ENCODE results near the gene LILRB1. TPM values are rescaled to one million over a fixed set of nuclear protein-coding genes. Genes with fewer than 3 reads are reported as not detected.
"Not testable (repeated sequence)": the region's sequence is repeated elsewhere in the genome, so short reads cannot be mapped to it uniquely, and the experiment has no call there.

The LILRB1 gene
- total RNA-seq, 2 experiments from 2014 or later, result 1.2 to 1.6 TPM

- Mint-ChIP-seq H3K27me3 (peaks cover 2% of the 10 kb centered on the region), H3K4me3 (no peak overlapping the region), H3K9me3 (no peaks in the 10 kb centered on the region), H3K4me1 (ENCODE audit: low read depth) (no peaks in the 10 kb centered on the region), H3K27ac (no peak overlapping the region), H3K36me3 (ENCODE audit: low read depth) (no peaks in the 10 kb centered on the region)
- ATAC-seq (no peak), DNase-seq (no peak)
- no peak for TF ChIP-seq CTCF (IDR thresholded peaks at IDR 0.05)
- CTCF ChIA-PET, result interaction anchor here (1.4 kb wide), 1 partner anchor 14 kb away, joined by 9 read pairs; no protein-coding TSS in a partner anchor
- POLR2A ChIA-PET, result no interaction called here
- intact Hi-C loops (cut with micrococcal nuclease), result no loop called here
These were observed 8.4 kb downstream of the LILRB1 start for GRCh38 chr19:54638683-54639082.

GRCh38 chr19:54642953-54643352 lies 12.7 kb downstream of the LILRB1 start:
- H3K9me3 Mint-ChIP-seq; H3K36me3 Mint-ChIP-seq (ENCODE audit: low read depth); DNase-seq; POLR2A ChIA-PET; intact Hi-C loops (cut with micrococcal nuclease); ATAC-seq; H3K27ac Mint-ChIP-seq; H3K27me3 Mint-ChIP-seq; CTCF ChIA-PET; H3K4me3 Mint-ChIP-seq; H3K4me1 Mint-ChIP-seq (ENCODE audit: low read depth): not testable (repeated sequence)

- DNase-seq; intact Hi-C loops (cut with micrococcal nuclease); H3K4me3 Mint-ChIP-seq; H3K27ac Mint-ChIP-seq; H3K27me3 Mint-ChIP-seq; H3K4me1 Mint-ChIP-seq (ENCODE audit: low read depth); POLR2A ChIA-PET; H3K9me3 Mint-ChIP-seq; H3K36me3 Mint-ChIP-seq (ENCODE audit: low read depth); CTCF ChIA-PET; ATAC-seq: not testable (repeated sequence)
These were observed 13.3 kb downstream of the LILRB1 start for GRCh38 chr19:54643583-54643982.

GRCh38 chr19:54644056-54644455 lies 13.8 kb downstream of the LILRB1 start:
- peaks cover 2% of the 10 kb centered on the region for H3K27me3 Mint-ChIP-seq
- TF ChIP-seq CTCF (IDR thresholded peaks at IDR 0.05), result no peak
- ATAC-seq, result no peak
- no peak for DNase-seq
- no peak overlapping the region for H3K4me3 Mint-ChIP-seq
- no peaks in the 10 kb centered on the region for H3K36me3 Mint-ChIP-seq (ENCODE audit: low read depth)
- no peak overlapping the region for H3K27ac Mint-ChIP-seq
- intact Hi-C loops (cut with micrococcal nuclease), result no loop called here
- ChIA-PET POLR2A (no interaction called here), CTCF (no interaction called here)
- no peaks in the 10 kb centered on the region for H3K9me3 Mint-ChIP-seq
- no peaks in the 10 kb centered on the region for H3K4me1 Mint-ChIP-seq (ENCODE audit: low read depth)

GRCh38 chr19:54646331-54646841 lies 16.1 kb downstream of the LILRB1 start:
- ChIA-PET POLR2A (no interaction called here), CTCF (interaction anchor here (1.1 kb wide), 1 partner anchor 165 kb away, joined by 3 read pairs; no protein-coding TSS in a partner anchor)
- H3K27me3 Mint-ChIP-seq, result peaks cover 2% of the 10 kb centered on the region
- TF ChIP-seq CTCF (IDR thresholded peaks at IDR 0.05), result no peak
- H3K27ac Mint-ChIP-seq, result no peak overlapping the region
- H3K36me3 Mint-ChIP-seq (ENCODE audit: low read depth), result no peaks in the 10 kb centered on the region
- no peak overlapping the region for H3K4me3 Mint-ChIP-seq
- ATAC-seq, result no peak
- intact Hi-C loops (cut with micrococcal nuclease), result no loop called here
- no peaks in the 10 kb centered on the region for H3K4me1 Mint-ChIP-seq (ENCODE audit: low read depth)
- no peak for DNase-seq
- no peaks in the 10 kb centered on the region for H3K9me3 Mint-ChIP-seq

- no peak for TF ChIP-seq CTCF (IDR thresholded peaks at IDR 0.05)
- Mint-ChIP-seq H3K4me1 (ENCODE audit: low read depth) (no peaks in the 10 kb centered on the region), H3K27ac (no peak overlapping the region), H3K36me3 (ENCODE audit: low read depth) (no peaks in the 10 kb centered on the region), H3K4me3 (no peak overlapping the region), H3K27me3 (peaks cover 2% of the 10 kb centered on the region), H3K9me3 (no peaks in the 10 kb centered on the region)
- POLR2A ChIA-PET, result no interaction called here
- intact Hi-C loops (cut with micrococcal nuclease), result no loop called here
- DNase-seq (no peak), ATAC-seq (no peak)
- CTCF ChIA-PET, result interaction anchor here (1.0 to 1.1 kb wide), 2 partner anchors 167 to 624 kb away, joined by 3 read pairs; no protein-coding TSS in a partner anchor
These were observed 17.8 kb downstream of the LILRB1 start for GRCh38 chr19:54648129-54648528.

Measured in activated CD8-positive, alpha-beta T cell treated with anti-CD3 and anti-CD28 coated beads for 36 hours (primary cell).